Bone marrow (tissue), 2 donors: ENCODE results near the gene SDSL.

Experiments used
- DNase-seq, 2 donors: peaks; one replicate each; lab custom pipeline; 2025; lab: John Stamatoyannopoulos, UW

Gene SDSL

DNA sequence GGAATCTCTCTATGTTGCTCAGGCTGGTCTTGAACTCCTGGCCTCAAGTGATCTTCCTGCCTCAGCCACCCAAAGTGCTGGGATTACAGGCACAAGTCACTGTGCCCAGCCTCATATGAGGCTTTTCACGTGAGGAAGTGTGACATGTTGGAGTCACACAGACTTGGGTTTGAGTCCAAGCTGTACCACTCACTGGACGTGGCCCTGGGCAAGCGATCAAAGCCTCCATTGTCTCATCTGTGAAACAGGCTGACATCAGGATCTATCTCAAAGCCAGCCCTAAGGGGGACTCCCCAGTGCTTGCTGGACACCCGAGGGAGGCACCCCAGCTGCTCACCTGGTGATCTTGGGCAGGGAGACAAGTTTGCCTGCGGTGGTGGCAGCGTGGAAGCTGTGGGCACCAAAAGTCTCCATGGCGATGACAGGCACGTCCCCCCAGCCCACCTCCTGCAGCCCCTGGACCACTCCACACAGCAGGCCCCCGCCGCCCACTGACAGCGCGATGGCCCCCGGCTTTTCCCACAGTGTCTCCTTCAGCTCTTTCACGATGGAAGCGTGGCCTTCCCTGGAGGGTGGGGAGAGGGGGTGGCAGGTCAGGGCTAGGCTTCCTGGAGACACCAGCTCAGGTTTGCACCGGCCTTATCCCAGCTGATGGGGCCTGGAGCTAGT is 25.2 kb upstream of the SDSL start:
- no peak for DNase-seq

DNA sequence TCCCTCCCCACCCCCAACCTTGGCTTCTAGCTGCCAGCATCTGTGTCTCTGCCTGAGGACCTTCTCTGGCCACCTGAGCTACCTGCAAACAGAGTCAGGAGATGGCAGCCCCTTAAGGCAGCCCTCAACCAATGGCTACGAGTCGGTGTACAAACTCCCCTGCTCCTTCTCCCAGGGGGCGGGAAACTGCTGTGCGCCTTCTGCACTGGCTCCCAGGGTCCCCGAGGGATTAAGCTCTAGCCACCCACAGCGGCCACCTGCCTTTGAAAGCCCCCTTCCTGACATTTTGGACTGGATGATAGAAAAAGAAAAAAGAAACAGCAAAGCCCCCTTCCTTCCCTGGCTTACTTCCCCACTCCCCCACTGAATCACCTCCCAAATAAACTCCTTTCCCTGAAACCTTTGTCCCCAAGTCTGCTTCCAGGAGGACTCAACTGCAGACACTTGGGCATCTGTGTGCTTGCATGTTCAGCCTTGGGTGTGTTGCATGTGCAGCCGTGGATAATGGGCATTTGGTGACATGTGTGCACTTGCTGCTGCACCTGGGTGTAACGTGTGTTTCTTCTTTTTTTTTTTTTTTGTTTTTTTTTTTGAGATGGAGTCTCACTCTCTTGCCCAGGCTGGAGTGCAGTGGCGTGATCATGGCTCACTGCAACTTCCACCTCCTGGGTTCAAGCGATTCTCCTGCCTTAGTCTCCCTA is 24.5 kb upstream of the SDSL start:
- DNase-seq = no peak

DNA sequence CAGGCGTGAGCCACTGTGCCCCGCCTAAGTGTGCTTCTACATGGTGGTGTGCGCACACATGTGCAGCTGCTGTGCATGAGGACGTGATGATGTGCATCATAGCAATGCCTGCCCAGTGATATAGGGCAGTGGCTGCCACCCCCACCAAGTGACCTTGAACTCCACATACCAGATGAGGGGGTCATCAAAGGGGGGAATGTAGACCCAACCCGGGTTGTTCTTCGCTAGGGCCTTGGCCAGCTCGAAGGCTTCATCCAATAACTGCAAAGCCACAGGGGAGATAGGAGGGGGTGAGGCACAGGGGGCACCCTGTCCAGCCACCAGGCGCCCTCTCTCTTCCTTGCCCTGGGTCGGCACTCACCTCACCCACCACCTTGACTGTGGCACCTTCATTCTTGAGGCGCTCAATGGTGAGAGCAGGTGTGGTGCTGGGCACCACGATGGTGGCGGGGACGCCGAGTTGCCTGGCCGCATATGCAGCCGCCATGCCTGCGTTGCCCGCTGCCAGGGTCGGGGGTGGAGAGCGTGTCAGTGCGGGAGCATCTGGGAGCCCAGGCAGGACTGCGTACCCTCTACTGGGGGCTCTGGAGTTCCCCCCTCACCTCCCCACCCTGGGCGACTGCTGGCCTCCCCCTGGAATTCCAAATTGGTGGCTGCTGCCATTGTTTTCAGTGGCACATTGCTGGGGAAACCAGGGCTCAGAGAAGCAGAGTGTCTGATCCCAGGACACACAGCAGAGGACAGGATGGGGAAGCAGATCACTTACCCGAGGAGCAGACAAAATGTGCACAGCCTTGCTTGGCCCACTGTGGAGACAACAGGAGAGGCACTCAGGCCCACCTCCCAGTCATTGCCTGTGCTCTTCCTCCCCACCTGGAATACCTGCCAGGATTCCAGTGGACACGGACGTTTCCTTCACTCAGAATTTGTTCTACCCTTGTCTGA is 23.6 kb upstream of the SDSL start:
- DNase-seq = no peak

DNA sequence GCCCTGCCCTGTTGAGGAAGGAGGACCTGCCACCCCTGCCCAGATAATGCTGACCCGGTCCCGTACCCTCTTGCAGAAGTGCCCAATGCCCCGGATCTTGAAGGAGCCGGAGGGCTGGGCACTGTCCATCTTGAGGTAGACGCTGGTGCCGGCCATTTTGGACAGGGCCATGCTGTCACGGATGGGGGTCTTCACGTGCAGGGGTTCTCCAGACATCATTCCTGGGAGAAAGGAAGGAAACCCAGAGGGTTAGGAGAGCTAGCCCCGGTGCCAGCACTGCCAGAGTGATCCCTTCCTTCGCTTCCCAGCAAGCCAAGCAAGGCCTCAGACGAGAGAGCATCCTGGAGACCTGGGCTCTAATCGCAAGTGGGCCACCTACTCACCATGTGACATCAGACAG is 22.7 kb upstream of the SDSL start:
- DNase-seq = no peak

DNA sequence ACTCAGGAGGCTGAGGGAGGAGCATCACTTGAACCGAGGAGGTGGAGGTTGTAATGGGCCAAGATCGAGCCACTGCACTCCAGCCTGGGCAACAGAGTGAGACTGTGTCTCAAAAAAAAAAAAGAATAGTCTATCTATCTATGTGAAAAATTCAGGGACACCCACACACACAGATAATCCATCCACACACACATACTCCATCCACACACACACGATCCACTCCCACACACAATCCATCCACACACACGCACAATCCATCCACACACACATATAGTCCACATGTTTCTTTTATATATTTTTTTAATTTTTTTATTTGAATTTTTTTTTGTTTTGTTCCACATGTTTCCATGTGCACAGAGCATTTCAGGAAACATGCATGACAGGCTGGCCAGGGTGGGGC is 21.8 kb upstream of the SDSL start:
- DNase-seq = no peak

DNA sequence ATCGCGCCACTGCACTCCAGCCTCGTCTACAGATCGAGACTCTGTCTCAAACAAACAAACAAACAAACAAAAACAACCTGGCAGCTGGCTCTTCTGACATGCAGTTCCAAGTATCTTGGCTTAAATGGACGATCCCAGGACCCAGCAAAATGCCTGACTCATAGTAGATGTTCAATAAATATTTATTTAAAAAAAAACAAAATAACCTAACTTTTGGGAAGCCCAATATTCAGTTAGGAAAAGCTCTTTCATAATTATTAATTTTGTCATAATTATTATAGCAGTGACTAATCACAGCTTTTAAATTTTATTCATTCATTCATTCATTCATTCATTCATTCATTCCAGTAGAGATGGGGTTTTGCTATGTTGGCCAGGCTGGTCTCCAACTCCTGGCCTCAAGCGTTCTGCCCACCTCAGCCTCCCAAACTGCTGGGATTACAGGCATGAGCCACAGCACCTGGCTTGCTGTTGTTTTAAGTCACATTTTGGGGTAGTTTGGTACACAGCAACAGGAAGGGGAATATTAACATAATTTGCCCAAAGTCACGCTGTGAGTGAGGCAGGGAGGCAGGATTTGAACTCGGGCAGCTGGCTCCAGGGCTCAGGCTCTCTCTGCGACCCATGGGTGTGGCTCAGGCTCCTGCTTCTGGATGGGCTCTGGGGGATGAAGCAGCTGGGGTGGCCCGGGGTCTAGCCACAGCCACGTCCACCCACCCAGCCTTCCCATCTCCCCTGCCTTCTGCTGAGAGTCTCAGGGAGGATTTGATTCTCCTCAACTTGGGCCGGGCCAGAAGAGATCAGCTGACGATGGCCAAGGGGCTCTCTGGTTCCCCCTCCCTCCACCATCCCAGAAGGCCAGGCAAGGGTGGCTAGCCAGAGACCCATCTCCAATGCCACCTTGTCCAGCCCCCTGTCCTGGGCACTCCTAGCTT is 20.8 kb upstream of the SDSL start:
- DNase-seq = no peak

DNA sequence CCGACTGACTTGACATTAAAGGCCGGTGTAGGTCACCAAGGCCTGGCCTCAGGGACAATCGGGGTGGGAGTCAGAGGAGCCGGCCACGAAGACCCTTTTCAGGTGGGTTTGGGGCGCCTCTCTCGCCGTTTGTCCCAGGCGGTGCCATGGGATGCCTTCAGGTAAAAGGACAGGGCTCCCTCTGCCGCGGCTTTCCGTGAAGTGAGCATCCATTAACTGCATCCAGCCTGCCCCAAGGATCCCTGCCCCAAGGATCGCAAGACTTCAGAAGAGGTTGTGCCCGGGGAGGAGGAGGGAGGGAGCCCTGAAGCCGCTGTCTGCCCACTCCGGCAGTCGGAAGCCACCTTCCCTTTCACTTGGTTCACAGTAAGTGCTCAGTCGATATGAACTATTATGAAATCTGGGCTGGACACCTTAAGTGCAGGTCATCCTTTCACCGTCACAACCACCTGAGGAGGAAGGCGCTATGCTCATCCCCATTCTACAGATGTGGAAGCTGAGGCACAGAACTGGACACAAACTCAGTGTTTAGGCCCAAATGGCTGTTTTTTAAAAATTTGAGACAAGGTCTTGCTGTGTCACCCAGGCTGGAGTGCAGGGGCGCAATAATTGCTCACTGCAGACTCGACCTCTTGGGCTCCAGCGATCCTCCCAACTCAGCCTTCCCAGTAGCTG is 19.5 kb upstream of the SDSL start:
- no peak for DNase-seq

DNA sequence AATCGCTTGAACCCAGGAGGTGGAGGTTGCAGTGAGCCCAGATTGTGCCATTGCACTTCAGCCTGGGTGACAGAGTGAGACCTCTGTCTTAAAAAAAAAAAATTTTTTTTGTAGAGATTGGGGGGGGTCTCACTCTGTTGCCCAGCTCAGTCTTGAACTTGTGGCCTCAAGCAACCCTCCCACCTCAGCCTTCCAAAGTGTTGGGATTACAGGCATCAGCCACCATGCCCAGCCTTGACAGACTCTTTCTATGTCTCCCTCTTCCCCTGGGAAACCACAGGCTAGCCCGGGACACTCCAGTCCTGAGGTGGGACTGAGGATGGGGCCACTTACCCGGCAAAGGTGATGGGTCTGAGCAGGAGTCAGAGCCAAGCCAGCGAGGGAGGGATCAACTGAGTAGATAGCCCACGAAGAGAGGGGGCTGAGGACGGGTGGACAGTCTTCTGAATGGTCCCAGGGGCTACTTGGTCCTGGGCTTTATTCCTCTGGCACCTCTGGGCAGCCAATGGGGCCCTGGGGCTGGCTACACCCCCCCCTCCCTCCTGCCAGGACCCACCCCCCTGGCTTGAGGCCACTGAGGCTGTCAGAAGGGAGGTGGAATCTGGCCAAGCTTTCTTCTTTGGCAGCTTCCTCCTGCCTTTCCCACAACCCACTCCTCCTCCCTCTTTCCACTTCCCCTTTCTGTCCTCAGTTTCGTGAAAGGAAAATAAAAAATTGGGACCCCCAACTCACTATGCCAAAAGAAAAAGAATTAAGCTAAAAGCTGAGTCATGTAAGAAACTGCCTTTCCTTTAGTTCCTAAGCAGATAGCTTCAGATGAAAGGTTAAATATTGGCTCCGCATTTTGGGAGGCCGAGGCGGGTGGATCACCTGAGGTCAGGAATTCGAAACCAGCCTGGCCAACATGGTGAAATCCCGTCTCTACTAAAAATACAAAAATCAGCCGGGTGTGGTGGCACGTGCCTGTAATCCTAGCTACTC is 18.5 kb upstream of the SDSL start, which contains the start of gene SDS:
Gene SDS (minus strand): TSS at position 453 of the 981 bp plus-strand sequence. CDS start 4,179 bp downstream, outside the sequence.
- no peak for DNase-seq

DNA sequence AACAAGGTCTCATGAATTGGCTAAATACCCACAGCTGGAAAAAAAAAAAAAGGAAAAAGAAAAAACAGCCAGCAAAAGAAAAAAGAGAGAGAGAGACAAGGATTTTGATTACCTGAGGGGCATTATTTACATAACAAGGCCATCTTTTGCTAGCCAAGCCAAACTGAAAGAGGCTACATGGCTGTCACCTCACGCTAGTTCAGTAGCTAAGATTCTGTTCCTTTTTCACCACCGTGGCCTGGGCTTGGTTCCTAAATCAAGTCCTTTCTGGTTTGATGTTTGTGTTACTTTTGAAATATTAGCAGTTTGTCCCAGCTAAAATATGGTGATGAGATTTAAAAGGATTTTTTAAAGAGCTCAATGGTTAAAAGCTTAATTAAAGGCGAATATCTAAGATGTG is 16.5 kb upstream of the SDSL start:
- no peak for DNase-seq

DNA sequence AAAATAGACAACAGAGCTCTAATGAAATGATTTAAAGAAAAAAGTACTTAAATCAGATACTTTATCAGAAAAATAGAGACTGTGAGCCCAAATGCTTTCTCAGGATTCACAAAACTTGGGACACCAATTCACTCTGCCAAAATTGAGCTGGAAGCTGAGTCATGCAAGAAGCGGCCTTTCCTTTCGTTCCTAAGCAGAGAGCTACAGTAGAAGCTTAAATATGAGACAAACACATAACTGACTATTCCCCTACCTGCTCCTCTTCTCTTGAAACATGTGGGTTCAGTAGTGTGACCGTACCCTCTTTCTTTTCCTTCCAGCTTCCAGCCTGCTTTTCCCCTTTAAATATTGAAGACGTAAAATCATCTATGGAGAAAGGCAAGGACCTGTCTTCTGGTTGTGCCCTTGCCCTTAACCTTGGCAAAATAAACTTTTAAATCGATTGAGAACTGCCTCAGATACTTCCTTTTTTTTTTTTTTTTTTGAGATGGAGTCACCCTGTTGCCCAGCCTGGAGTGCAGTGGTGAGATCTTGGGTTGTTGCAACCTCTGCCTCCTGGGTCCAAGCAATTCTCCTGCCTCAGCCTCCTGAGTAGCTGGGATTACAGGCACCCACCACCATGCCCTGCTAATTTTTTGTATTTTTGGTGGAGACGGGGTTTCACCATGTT is 14.1 kb upstream of the SDSL start:
- peak in 1 of 2 donors; percentile 49 for DNase-seq

DNA sequence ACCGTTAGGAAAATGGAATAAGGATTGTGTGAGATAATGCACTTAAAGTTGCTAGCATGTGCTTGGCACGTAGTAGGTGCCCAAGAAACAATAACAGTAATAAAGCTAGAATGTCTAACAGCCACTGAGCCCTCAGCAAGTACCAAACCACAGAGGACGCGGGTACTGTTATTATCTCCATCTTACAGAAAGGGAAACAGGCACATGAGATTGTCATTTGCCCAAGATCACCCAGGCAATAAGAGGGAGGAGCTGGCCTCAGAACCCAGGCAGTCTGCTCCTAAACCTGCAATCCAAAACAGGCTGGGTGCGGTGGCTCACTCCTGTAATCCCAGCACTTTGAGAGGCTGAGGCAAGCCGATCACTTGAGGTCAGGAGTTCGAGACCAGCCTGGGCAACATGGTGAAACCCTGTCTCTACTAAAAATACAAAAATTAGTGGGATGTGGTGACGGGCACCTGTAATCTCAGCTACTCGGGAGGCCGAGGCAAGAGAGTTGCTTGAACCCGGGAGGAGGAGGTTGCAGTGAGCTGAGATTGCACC is 13.4 kb upstream of the SDSL start:
- DNase-seq = no peak

DNA sequence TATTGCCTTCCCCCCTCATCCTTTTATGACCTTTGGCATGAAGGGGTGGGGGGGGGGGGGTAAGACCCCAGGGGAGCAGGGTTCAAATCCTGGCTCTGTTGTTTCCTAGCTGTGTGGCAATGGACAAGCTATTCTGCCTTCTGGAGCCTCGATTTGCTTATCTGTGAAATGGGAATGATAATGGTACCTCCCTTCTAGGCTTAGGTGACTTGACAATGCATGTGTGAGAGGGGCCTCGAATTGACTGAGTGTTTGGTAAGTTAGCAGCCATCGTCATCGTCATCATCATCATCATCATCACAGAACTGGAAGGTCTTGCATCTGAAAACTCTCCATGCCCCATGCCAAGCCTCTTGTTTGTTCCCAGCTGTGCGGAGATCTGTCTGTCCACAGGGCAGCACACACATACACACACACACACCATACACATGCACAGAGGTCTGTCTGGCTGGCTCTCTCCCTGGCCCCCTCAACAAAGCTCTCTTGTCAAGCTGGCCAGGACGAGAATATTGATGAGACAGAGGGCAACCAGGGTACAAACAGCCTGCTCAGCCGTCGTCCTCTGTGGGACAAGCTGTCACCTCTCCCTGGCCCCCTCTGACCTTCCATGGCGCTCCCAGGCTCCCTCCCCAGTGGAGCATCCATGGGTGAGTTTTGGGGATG is 12.6 kb upstream of the SDSL start:
- DNase-seq = no peak

DNA sequence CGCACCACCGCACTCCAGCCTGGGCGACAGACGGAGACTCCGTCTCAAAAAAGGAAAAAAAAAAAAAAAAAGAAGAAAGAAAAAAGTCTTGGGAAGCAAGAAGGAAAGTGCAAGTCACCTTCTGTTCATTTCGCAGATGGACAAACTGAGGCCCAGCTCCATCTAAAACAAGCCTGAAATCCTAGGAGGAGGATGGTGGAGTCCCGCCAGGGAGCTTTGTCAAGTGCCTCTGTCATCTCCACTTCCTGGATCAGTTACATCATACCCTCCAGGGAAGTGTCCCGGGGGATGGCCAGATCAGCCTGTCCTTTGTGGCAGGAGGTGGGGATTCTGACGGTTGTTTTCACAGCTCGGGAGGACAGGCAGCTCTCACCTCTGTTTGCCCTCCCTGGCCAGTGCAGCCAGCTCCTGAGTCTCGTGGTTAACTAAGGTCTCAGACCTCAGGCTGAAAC is 8.7 kb upstream of the SDSL start:
- no peak for DNase-seq

DNA sequence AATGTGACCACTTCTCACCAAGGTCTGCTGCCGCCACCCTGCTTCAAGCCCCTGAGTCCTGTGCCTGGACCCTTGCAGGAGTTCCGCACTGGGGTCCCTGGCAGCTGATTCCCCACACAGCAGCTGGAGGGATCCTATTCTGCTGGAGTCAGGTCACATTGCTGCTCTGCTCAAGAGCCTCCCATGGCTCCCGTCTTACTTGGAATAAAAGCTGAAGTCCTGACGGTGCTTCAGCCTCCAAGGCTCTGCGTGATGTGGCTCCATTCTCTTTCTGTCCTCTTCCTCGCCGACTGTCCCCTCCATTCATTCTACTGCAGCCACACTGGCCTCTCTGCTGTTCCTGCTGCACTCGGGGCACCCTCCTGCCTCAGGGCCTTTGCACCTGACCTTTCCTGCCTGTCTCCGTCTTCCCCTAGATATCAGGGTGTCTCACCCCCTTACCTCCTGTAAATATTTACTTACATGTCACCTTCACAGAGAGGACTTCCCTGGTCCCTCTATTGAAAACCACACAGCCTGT is 7.6 kb upstream of the SDSL start:
- no peak for DNase-seq

DNA sequence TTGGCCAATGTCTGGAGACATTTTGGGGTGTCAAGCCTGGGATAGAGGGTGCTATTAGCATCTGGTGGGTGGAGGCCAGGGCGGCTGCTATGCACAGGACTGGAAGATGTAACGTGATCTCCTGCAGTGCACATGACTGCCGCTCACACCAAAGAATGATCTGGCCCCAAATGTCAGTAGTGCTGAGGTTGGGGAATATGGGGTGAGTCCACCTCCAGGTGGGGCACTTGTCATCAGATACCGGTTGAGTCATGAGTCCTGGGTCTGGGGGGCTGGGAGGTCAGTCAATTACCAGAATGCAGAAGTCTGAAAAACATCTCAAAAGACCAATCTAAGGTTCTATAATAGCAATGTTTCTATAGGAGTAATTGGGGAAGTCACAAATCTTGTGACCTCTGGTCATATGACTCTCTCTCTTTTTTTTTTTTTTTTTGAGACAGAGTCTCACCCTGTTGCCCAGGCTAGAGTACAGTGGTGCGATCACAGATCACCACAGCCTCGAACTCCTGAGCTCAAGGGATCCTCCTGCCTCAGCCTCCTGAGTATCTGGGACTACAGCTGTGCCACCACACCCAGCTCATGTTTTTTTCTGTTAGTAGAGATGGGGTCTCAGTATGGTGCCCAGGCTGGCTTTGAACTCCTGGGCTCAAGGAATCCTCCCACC is 6.0 kb upstream of the SDSL start:
- DNase-seq = peak; percentile 11 to 55

DNA sequence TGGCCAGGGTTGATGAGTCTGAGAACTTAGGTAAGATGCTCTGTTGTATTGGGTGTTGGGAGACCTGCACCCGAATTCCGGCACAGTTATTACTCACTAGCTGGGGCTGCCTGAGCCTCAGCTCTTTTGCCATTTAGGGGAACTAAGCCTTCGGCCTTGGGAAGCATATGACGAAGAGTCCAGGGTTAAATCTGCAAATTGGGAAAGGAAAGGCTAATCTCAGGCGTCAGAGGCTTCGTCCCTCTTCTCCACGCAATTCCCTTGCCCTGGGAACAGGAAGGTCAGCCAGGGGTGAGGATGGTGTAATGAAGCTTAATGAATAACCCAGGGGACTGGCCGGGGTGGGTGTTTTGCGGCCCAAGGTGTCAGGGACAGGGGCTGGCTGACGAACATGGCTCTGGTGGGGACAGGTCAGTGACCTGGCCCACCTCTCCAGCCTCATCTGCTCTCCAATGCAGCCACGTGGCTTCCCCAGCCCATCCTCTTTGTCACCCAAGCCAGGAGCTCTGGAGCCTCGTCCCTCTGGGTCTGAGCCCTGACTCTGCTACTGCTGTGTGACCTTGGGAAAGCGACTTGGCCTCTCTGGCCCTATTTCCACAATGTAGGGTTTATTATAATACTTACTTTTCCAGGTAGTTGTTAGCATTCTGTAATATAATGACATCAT is 3.8 kb upstream of the SDSL start:
- no peak for DNase-seq
